C4-2B (cell line): Measurements from ENCODE around the gene GARIN3.

Source experiments
- ZFX ChIP-seq: fragments of 450-650 bp; IDR thresholded peaks from 2 replicates; pipeline ENCODE4 v1.6.1; 2017
- TF ChIP-seq, protein P1 (sequence below): fragments of 450-650 bp; conservative IDR thresholded peaks from 2 replicates; pipeline ENCODE4 v1.5.1; 2017; ENCODE audit warnings: mild to moderate bottlenecking

DNA sequence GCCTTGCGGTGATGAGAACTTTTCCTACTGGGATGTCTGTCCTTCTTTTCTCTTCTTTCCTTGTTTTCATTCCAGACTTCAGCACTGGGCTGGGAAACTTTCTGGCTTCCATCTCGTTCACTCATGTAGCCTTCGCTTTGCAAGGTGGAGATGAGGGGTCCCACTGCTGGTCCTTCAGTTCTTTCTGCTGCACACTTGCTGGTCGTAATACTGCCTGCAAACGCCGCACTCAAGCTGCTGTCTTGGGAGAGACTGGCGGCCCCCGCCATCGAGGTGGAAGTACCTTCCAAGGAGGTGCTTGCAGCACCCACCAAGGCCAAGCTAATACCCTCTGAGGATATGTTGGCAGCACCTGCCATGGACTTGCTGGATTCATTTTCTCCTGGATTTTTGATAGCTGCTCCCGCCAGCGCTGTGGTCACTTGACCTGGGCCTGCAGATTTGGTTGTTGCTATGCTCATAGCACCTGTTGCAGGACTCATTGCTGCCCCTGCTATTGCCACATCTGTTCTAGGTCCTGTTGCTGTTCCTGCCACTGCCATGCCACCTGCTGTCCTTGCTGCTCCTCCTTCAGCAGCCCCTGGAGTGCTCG lies 3.0 kb downstream of the GARIN3 start:
- TF ChIP-seq, protein P1, sequence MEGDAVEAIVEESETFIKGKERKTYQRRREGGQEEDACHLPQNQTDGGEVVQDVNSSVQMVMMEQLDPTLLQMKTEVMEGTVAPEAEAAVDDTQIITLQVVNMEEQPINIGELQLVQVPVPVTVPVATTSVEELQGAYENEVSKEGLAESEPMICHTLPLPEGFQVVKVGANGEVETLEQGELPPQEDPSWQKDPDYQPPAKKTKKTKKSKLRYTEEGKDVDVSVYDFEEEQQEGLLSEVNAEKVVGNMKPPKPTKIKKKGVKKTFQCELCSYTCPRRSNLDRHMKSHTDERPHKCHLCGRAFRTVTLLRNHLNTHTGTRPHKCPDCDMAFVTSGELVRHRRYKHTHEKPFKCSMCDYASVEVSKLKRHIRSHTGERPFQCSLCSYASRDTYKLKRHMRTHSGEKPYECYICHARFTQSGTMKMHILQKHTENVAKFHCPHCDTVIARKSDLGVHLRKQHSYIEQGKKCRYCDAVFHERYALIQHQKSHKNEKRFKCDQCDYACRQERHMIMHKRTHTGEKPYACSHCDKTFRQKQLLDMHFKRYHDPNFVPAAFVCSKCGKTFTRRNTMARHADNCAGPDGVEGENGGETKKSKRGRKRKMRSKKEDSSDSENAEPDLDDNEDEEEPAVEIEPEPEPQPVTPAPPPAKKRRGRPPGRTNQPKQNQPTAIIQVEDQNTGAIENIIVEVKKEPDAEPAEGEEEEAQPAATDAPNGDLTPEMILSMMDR, result no peak
- TF ChIP-seq ZFX, result no peak
